Natural killer cell treated with Interleukin-12 subunit alpha and Interleukin-12 subunit beta and Interleukin-15 and Interleukin-18, amount 100 ng/mL, for 72 hours (primary cell): Measurements from ENCODE around the gene RCAN1. TPM values are rescaled to one million over a fixed set of nuclear protein-coding genes. Genes with fewer than 3 reads are reported as not detected.

Experiments used
- ATAC-seq, 2 donors: fragments of 150-1000 bp; cut with Tn5 transposase in 1 of 2; sonication (Bioruptor Pico), chemical (Tn5 transposase) in 1 of 2; 2 replicates each; pipeline ENCODE4 v1.10.0; 2021
- DNase-seq: peaks from one replicate; pipeline ENCODE4 v3.0.0; 2022; ENCODE audit warnings: low spot score
- H3K27ac Mint-ChIP-seq, 2 donors: 1 replicate in 1 of 2; 2 replicates in 1 of 2; pipeline ENCODE4 v1.8.0; 2022; ENCODE audit warnings: mixed read lengths in 2 of 2, mild to moderate bottlenecking in 1 of 2, moderate library complexity in 1 of 2
- H3K27me3 Mint-ChIP-seq, 2 donors: 1 replicate in 1 of 2; 2 replicates in 1 of 2; pipeline ENCODE4 v1.8.0; 2022; ENCODE audit warnings: mixed read lengths in 2 of 2
- H3K36me3 Mint-ChIP-seq: one replicate; pipeline ENCODE4 v1.8.0; 2022; ENCODE audit warnings: mixed read lengths
- H3K4me1 Mint-ChIP-seq, 2 donors: 1 replicate in 1 of 2; 2 replicates in 1 of 2; pipeline ENCODE4 v1.8.0; 2022; ENCODE audit warnings: low read depth in 2 of 2, mixed read lengths in 2 of 2, mild to moderate bottlenecking in 1 of 2
- H3K4me3 Mint-ChIP-seq: one replicate; pipeline ENCODE4 v1.8.0; 2022; ENCODE audit warnings: mixed read lengths
- H3K9me3 Mint-ChIP-seq: 2 replicates; pipeline ENCODE4 v1.8.0; 2022; ENCODE audit warnings: mixed read lengths
- total RNA-seq, 2 donors: library from RNA; stranded (reverse); gene quantifications; one replicate each; pipeline ENCODE4 v1.2.3, GENCODE V29; 2022

The RCAN1 gene
- total RNA-seq, 2 donors from 2014 or later, result 10.1 to 11.5 TPM

DNA sequence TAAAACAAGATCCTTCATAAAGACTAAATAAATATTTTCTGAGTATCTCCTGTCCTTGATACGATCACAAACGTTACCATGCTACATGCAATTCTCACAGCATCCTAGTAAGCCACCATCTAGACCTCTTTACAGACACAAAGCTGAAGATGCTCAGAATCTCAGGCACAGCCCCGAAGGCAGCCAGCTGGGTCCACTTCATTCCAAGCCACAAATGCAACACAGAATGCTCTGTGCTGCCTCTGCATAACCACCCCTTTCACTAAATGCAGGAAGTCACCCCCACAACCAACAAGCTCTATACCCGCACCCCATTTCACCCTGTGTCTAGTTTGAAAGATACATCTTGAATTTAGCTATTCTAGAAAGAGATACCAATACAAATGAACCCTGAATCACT, 12.9 kb downstream of the RCAN1 start:
- H3K4me1 Mint-ChIP-seq, result peaks cover 5 to 8% of the 10 kb centered on the region in 2 donors
- H3K9me3 Mint-ChIP-seq, result no peaks in the 10 kb centered on the region
- no peak for ATAC-seq
- no peak overlapping the region for H3K4me3 Mint-ChIP-seq
- no peak for DNase-seq
- H3K27ac Mint-ChIP-seq, result no peak overlapping the region
- no peaks in the 10 kb centered on the region for H3K27me3 Mint-ChIP-seq
- H3K36me3 Mint-ChIP-seq, result no peaks in the 10 kb centered on the region

DNA sequence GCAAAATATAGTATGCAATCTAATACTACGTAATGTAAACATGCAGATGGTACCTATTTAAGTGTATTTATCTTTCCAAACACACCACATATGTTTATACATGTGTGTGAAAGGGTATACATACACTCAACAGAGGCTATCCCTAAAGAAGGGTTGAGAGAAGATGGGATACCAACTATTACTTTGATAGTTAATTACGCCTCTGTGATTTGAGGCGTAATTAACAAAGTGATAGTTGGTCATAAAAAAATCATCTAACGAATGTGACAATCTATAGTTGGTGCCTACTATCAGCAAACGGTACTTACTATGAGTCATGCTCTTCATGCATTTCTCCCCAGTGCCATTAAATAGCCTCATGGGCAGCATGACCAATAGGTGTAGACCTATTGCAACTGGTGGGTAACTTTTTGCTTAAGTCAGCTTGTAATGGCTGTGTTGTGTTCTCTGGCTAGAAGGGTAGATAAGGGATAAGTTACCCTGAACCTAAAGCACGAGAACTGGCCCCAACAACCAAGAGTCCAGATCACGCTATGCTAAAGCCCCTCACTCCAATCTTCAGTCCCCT, 15.3 kb downstream of the RCAN1 start:
- DNase-seq (no peak), ATAC-seq (no peak)
- Mint-ChIP-seq H3K9me3 (no peaks in the 10 kb centered on the region), H3K36me3 (no peaks in the 10 kb centered on the region), H3K27ac (no peak overlapping the region), H3K27me3 (no peaks in the 10 kb centered on the region), H3K4me1 (peaks cover 5 to 11% of the 10 kb centered on the region in 2 donors), H3K4me3 (no peak overlapping the region)

DNA sequence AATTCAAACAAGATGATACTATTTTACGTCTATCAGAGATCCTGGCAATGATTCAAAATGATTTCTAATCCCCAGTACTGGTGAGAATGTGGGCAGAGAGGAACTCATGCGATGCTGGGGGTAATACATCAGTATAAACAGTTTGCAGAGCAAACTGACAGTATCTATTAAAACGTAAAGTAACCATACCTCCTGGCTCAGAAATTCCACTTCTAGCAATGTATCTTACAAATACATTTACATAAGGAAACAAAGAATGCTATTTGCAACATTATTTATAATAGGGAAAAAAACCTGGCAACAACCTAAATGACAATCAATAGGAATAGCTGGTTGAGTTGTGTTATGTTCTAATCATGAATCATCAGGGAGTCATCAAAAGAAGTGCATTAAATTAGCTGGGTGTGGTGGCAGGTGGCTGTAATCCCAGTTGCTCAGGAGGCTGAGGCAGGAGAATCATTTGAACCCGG, 15.9 kb downstream of the RCAN1 start:
- no peaks in the 10 kb centered on the region for H3K27me3 Mint-ChIP-seq
- H3K9me3 Mint-ChIP-seq, result no peaks in the 10 kb centered on the region
- ATAC-seq, result no peak
- peaks cover 5 to 10% of the 10 kb centered on the region in 2 donors for H3K4me1 Mint-ChIP-seq
- DNase-seq, result no peak
- no peak overlapping the region for H3K4me3 Mint-ChIP-seq
- H3K27ac Mint-ChIP-seq, result no peak overlapping the region
- H3K36me3 Mint-ChIP-seq, result no peaks in the 10 kb centered on the region

DNA sequence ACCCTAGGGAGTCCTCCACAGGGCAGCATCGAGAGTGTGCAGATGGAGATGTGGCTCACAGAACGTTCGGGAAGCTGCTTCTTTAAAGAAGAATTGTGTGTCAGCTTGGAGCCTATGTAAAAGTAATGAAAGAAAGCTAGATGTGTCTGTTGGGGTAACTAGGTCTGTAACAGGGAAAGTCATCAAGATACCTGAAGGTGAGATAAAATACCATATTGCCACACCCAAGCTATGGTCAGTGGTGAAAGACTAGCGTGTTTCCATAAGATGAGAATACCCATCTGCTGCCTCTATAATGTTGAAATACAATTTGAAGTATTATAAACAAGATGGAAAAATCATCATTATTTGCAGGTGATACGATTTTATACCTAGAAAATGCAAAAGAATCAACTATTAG, 17.5 kb downstream of the RCAN1 start:
- Mint-ChIP-seq H3K27ac (no peak overlapping the region), H3K4me3 (no peak overlapping the region), H3K9me3 (no peaks in the 10 kb centered on the region), H3K36me3 (no peaks in the 10 kb centered on the region), H3K27me3 (no peaks in the 10 kb centered on the region), H3K4me1 (peaks cover 5 to 16% of the 10 kb centered on the region in 2 donors)
- ATAC-seq (no peak), DNase-seq (no peak)

- ATAC-seq, result no peak
- Mint-ChIP-seq H3K27ac (no peak overlapping the region), H3K27me3 (no peaks in the 10 kb centered on the region), H3K4me3 (no peak overlapping the region), H3K4me1 (peaks cover 5 to 16% of the 10 kb centered on the region in 2 donors), H3K9me3 (no peaks in the 10 kb centered on the region), H3K36me3 (no peaks in the 10 kb centered on the region)
- no peak for DNase-seq
Observed at GRCh38 chr21:34596561-34597271, 18.2 kb downstream of the RCAN1 start.

DNA sequence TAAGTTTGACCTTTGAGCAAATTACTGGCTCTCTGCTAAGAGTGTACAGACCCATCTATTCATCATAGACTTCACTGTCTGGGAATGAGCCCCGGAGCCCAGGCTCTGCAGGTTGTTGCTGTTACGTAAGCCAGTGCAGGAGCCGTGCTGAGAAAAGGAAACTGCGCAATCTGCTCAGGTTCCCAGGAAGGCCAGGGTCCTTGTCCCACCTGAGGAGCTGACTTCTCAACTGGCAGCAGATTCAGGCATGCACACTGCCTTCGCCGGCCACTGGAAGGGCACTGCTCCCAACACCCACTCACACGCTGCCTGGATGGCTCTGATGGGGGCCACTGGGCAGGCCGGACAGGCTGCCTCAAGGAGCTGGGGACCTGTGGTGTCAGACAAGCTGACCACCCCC, 19.5 kb downstream of the RCAN1 start:
- Mint-ChIP-seq H3K4me3 (no peak overlapping the region), H3K27me3 (no peaks in the 10 kb centered on the region), H3K9me3 (no peaks in the 10 kb centered on the region), H3K27ac (no peak overlapping the region), H3K4me1 (peaks cover 7 to 17% of the 10 kb centered on the region in 2 donors), H3K36me3 (no peaks in the 10 kb centered on the region)
- no peak for DNase-seq
- ATAC-seq, result no peak

DNA sequence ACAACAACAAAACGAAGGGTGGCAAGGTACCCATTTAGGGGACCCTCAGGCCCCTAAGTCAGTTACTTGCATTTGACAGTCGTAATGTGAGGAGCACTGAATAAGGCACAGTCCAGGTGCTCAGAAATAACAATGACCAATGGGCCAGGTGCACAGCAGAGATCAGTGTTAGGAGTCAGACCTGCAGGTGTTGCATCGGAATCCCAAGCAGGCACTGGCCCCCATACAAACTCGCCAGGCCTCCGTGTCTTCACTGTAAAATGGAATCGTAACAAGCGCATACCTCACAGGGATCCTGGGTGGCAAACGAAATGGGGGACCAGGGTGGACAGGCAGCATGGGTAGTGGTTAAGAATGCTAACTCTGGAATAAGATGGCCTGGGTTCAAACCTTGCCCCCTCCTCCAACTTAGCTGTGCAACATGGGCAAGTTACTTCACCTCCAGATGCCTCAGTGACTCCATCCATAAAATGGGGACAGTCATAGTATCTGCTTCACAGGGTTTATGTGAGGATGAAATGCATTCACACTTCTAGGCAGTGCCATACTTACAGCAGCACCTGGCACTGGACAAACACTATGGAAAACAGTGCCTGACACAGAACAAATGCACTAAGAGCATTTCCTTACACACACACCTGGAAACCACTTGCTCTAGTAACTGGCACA, 20.2 kb downstream of the RCAN1 start:
- no peaks in the 10 kb centered on the region for H3K27me3 Mint-ChIP-seq
- no peak overlapping the region for H3K4me3 Mint-ChIP-seq
- H3K4me1 Mint-ChIP-seq, result peaks cover 15 to 19% of the 10 kb centered on the region in 2 donors
- ATAC-seq (no peak), DNase-seq (no peak)
- no peak overlapping the region for H3K27ac Mint-ChIP-seq
- H3K9me3 Mint-ChIP-seq, result no peaks in the 10 kb centered on the region
- no peaks in the 10 kb centered on the region for H3K36me3 Mint-ChIP-seq

GRCh38 chr21:34593954-34594531, 20.9 kb downstream of the RCAN1 start:
- Mint-ChIP-seq H3K4me3 (no peak overlapping the region), H3K9me3 (no peaks in the 10 kb centered on the region), H3K4me1 (peaks cover 20 to 25% of the 10 kb centered on the region in 2 donors), H3K36me3 (no peaks in the 10 kb centered on the region), H3K27ac (no peak overlapping the region), H3K27me3 (no peaks in the 10 kb centered on the region)
- ATAC-seq (no peak), DNase-seq (no peak)

DNA sequence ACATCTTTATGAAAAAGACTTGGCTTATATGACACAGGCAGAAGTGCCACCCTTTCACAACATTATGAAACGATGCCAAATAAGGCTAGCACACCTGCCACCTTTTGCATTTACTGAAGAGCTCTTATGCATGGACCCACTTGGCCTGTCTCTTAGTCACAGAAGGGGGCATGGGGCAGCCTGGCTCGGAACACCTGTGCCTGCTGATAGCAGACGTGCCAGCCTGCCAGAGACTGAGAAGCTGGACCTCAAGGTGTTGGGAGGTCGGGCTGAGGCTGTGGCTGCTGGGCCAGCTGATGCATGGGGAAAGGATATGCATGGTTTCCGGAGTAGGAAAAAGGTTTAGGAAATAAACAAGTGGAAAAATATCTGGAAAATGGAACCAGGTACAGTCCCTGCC, 21.5 kb downstream of the RCAN1 start:
- no peak overlapping the region for H3K4me3 Mint-ChIP-seq
- no peaks in the 10 kb centered on the region for H3K9me3 Mint-ChIP-seq
- no peak for ATAC-seq
- H3K36me3 Mint-ChIP-seq, result no peaks in the 10 kb centered on the region
- H3K27me3 Mint-ChIP-seq, result no peaks in the 10 kb centered on the region
- peaks cover 20 to 25% of the 10 kb centered on the region in 2 donors for H3K4me1 Mint-ChIP-seq
- DNase-seq, result no peak
- no peak overlapping the region for H3K27ac Mint-ChIP-seq

DNA sequence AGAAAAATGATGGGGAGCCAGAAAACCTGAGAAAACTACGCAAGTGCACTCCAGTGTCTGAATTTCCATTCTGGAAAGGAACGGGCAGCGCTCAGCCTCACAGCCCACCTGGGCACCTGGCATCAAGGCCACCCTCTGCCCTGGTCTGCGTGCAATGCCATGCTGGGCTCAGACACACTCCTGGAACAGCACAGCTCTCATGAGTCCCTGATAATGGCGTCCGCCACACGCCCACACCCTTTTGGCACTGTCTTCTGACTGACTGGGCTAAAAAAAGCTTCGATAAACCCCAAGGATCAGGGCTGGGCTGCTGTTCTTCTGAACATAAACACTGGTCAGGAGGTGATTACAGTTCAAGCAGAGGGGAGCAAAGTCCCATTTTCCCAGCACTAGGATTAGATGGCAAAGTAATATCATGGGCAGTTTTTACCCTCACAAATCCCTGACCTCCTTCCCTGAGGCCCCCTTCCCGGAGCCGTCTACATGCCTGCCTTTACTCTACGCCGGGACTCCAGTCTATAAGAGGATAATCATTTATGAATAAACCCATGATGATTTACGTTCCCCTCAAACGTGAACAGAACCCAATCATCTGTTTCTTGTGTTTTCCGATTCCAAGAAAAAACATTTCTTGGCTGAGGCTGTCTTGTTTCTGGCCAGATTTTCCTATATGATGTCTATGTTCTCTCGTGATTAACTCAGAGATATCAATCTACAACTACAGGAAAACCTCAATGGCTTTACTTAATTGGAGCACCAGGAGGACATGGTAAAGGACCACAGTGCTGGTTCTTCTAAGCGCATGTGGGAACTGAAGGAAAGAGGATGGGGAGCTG, 22.6 kb downstream of the RCAN1 start:
- Mint-ChIP-seq H3K27me3 (no peaks in the 10 kb centered on the region), H3K27ac (no peak overlapping the region), H3K4me3 (no peak overlapping the region), H3K4me1 (peaks cover 20 to 25% of the 10 kb centered on the region in 2 donors), H3K9me3 (no peaks in the 10 kb centered on the region), H3K36me3 (no peaks in the 10 kb centered on the region)
- DNase-seq (no peak), ATAC-seq (no peak)

GRCh38 chr21:34590520-34590919, 24.4 kb downstream of the RCAN1 start:
- Mint-ChIP-seq H3K27me3 (no peaks in the 10 kb centered on the region), H3K36me3 (no peaks in the 10 kb centered on the region), H3K27ac (no peak overlapping the region), H3K9me3 (no peaks in the 10 kb centered on the region), H3K4me1 (peaks cover 20 to 22% of the 10 kb centered on the region in 2 donors), H3K4me3 (no peak overlapping the region)
- ATAC-seq, result no peak
- no peak for DNase-seq

GRCh38 chr21:34589511-34590282, 25.2 kb downstream of the RCAN1 start:
- no peak overlapping the region for H3K4me3 Mint-ChIP-seq
- no peaks in the 10 kb centered on the region for H3K27me3 Mint-ChIP-seq
- no peaks in the 10 kb centered on the region for H3K36me3 Mint-ChIP-seq
- H3K4me1 Mint-ChIP-seq, result peaks cover 20 to 22% of the 10 kb centered on the region in 2 donors
- DNase-seq, result no peak
- no peaks in the 10 kb centered on the region for H3K9me3 Mint-ChIP-seq
- H3K27ac Mint-ChIP-seq, result peak overlapping the region in 1 of 2 donors; percentile 69
- ATAC-seq, result peak; percentile 48 to 57
